GM12892 (cell line): ENCODE data around the gene PANK1.
"Not testable (repeated sequence)": the region's sequence is repeated elsewhere in the genome, so short reads cannot be mapped to it uniquely, and the experiment has no call there.

Experiments used
- DNase-seq: peaks from one replicate; pipeline ENCODE4 v3.0.0; 2011; ENCODE audit not compliant: insufficient read length
- FAIRE-seq: peaks from 2 replicates; lab custom pipeline; 2011; peaks lifted over from hg19 to GRCh38; lab: Jason Lieb, UNC
- POLR2A ChIP-seq: IDR thresholded peaks from 2 replicates; pipeline ENCODE4 v1.6.1; 2011; ENCODE audit warnings: low read depth, low read length, control low read depth
- POLR2AphosphoS5 ChIP-seq: IDR thresholded peaks from 2 replicates; pipeline ENCODE4 v1.6.1; 2011; ENCODE audit warnings: low read depth, low read length, control low read depth
- TAF1 ChIP-seq: IDR thresholded peaks from 2 replicates; pipeline ENCODE4 v1.6.1; 2011; ENCODE audit warnings: low read depth, mild to moderate bottlenecking, control low read depth, low read length, borderline replicate concordance

The PANK1 gene

DNA sequence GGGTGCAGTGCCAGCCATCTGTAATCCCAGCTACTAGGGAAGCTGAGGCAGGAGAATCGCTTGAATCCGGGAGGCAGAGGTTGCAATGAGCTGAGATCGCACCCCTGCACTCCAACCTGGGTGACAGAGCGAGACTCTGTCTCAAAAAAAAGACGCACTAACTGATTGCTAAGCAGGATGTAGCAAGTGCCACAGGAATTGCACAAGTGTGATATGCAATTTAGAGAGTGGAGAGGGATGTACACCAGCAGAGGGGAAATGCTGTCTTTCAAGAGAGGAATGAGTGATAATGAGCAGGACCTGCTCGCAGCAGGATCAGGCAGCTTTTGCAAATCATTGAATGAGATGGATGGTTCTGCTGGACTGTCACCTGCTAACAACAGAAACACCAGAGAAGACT lies 96.4 kb downstream of the PANK1 start:
- FAIRE-seq (no peak), DNase-seq (no peak)
- TF ChIP-seq POLR2A = no peak
- TF ChIP-seq POLR2AphosphoS5 = no peak
- no peak for TF ChIP-seq TAF1

DNA sequence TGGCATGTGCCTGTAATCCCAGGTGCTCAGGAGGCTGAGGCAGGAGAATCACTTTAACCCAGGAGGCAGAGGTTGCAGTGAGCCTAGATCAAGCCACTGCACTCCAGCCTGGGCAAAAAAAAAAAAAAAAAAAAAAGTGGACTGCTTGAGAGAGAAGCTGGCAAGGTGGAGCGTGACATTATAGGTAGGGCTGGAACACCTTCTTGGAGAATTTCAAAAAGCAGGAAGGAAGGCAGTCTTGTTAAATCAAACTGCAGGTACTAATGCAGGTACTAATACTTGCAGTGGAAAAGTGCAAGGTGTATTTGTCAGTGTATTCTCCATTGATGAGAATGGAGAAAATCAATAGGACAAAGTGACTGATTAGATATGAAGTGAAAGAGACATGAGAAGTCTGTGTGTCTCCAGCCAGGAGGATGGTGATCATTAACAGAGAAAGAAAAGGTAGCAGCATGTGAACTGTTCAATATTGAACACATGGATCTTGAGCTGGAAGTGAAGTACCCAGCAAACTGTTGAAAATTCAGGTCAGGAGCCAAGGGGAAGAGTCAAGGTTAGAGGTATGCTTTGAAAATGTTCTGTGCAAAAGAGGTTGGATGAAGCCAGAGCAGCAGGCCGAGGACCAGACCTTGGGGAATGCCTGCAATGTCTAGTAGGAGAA lies 97.1 kb downstream of the PANK1 start:
- DNase-seq = no peak
- no peak for FAIRE-seq
- TF ChIP-seq POLR2A (no peak), TAF1 (no peak), POLR2AphosphoS5 (no peak)

DNA sequence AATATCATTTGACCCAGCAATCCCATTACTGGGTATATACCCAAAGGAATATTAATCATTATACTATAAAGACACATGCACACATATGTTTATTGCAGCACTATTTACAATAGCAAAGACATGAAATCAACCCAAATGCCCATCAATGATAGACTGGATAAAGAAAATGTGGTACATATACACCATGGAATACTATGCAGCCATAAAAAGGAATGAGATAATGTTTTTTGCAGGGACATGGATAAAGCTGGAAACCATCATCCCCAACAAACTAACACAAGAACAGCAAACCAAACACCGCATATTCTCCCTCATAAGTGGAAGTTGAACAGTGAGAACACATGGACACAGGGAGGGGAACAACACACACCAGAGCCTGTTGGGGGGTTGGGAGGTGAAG lies 98.4 kb downstream of the PANK1 start:
- DNase-seq, FAIRE-seq: not testable (repeated sequence)

DNA sequence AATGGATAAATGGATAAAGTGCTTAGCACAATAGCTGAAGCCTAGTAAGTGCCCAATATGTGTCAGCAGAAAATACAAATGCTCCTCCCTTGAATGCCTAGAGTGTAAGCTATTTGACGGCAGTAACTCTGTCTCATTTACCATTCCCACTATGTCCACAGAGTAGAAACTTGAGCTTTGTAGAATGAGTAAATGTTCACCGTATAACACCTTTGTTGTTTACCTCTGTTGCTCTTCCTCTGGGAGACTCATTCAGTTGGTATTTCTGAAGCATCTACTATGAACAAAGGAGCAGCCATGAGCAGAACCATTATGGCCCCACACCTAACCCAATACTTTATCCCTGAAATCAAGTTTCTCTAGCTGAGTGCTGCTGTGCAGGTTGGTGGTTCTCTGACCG lies 101.2 kb downstream of the PANK1 start:
- no peak for TF ChIP-seq TAF1
- DNase-seq (no peak), FAIRE-seq (no peak)

DNA sequence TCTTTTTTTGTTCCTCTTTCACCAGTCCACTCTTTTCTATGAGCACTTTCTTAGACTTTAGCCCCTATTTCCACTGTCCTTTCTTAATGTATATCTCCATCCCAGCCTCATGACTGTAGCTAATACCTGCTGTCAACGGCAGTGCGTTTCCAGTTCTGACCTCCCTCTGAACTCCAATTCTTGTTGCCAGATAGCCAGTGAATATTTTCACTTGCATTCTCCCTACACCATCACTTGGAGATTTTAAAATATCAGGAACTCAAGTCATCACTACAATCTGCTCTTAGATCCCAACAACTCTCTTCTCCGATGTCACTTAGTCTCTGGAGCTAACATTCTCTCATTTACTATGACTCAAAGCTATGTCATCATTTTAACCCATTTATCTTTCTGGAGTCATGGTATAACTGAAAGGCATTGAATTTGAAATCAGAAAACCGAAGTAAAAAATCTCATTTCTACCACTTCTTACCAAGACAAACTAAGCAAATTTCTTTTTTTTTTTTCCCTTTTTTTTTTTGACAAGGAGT lies 104.6 kb downstream of the PANK1 start:
- DNase-seq (no peak), FAIRE-seq (no peak)

DNA sequence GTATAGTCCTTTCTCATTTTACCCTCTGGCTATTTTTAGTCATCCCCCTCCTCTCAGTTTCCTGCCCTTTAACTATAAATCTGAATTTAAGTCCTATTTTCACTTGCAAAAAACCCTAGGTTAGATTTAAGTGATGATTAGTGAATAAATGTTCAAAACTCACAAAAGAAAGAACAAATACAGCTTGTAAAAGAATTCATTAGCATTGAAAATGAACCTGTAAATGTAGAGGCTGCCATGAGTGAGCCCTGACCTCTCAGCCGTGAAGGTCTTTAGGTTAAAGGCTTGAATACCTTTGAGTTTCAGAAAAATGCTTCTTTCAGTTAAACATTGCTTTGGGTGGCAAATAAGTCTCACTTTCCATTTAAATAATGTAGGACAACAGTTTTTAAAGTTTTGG lies 107.7 kb downstream of the PANK1 start:
- DNase-seq (no peak), FAIRE-seq (no peak)
- no peak for TF ChIP-seq POLR2AphosphoS5
- no peak for TF ChIP-seq POLR2A
- TF ChIP-seq TAF1 = no peak

More for the DNA sequence above, 104.6 kb downstream of the PANK1 start:
- TF ChIP-seq TAF1 (no peak), POLR2AphosphoS5 (no peak), POLR2A (no peak)

DNA sequence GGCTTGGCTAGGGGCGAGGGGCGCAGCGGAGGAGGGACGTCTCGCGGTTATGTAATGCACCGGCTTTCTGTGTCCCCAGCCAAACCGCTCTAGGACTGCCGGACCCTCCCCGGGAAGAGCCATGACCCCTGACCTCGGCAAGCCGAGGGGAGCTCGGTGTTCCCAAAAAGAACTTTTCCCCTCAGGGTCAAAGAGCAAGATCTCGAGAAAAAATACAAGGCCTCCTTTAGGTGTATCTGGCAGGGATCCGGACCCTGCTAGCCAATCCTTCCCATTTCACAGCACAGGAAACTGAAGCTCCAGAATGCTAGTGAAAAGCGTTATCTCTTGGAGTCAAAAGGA lies 109.1 kb downstream of the PANK1 start:
- TF ChIP-seq POLR2AphosphoS5 (no peak), TAF1 (no peak), POLR2A (no peak)
- DNase-seq = no peak
- FAIRE-seq = no peak

DNA sequence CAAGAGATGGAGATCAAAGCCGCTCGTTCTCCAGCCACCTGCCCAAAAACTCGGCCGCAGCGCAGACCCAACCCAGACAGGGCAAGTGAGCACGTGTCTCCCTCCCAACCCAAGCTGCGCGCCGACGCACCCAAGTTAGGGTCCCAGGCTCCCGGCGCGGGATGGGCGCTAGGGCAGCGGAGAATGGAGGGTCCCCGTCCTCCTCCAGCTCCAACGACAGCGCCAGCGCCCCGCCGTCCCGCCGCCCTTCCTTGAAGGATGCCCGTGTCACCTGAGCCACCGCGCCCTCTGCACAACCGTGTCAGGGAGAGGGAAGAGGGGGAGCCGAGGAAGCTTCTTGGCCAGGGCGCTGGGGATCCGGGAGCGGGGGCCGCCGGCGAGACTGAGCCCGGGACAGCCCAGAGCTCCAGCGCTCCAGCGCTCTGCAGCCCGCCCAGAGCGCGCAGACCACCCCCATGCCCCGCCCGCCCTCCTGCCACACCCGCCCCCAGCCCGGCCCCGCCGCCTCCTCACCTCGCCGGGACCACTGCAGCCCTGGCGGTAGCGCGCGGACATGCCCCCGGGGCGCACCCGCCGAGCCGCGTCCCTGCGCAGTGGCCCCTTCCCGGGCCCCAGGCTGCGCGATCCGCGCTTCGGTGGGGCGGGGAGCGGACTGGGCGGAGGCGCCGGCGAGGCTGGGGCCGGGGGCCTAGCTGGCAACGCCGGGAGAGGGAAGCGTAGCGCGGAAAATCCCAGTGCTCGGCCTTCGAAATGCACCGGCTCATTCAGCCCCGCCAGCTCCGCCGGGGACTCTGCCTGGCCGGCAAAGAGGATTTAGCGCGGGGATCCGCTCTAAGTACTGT lies 109.7 kb downstream of the PANK1 start, which contains the start of gene SLC16A12:
Gene SLC16A12, minus strand, starts transcription at position 424 of the 842 bp plus-strand sequence. CDS start 73,016 bp downstream, outside the sequence.
- FAIRE-seq (no peak), DNase-seq (no peak)
- TF ChIP-seq POLR2AphosphoS5 (no peak), POLR2A (no peak), TAF1 (no peak)

DNA sequence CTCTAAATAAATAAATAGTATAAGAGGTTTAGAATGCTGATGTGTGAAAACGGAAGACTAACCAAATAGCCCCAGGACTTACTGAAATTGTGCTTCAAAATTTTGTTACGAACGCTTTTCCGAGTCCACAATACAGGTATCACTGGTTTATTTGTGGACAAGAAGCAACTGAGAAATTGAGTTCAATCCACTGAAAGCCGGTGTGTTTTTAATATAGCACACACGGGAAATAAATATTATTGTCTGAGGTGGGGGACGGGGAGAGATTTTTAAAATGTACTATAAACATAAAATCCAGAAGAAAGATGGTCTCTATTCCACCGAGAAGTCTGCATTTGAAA lies 110.2 kb downstream of the PANK1 start:
- no peak for TF ChIP-seq POLR2A
- no peak for TF ChIP-seq TAF1
- no peak for TF ChIP-seq POLR2AphosphoS5
- FAIRE-seq (no peak), DNase-seq (no peak)
